Measurements from ENCODE around the gene NOTCH2.
"Not testable (repeated sequence)": the region's sequence is repeated elsewhere in the genome, so short reads cannot be mapped to it uniquely, and the experiment has no call there.

DNA sequence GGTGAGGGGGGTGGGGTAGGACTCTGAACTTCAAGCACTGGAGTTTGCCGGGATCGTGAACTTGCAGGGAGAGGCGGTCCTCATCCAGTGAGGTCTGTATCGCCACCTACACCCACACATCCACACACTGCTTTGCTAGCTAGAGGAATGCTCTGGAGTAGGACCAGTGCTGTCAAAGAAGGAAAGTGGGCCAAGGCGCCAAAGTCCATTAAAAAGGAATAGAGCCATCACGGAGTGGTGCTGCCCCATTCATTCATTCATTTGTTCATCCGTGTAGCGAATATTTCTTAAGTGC lies 405 bp upstream of the NOTCH2 start:
- not testable (repeated sequence) for TF ChIP-seq CTCF (IDR thresholded peaks at IDR 0.05; ENCODE audit: low read depth, low read length, poor library complexity, severe bottlenecking); EZH2phosphoT487 (IDR thresholded peaks at IDR 0.05; ENCODE audit: borderline replicate concordance, low read length)
